ENCODE measurements around the gene KRT15. TPM values are rescaled to one million over a fixed set of nuclear protein-coding genes. Genes with fewer than 3 reads are reported as not detected.

KRT15 gene
- total and polyA plus RNA-seq, 7 donors, result 0.08 to 0.56 (median 0.18) TPM; not detected in 3

GRCh38 chr17:41523225-41523593 lies 4.5 kb upstream of the KRT15 start:
- intact Hi-C loops (cut with DNase I), result no loop called here
- no peak for TF ChIP-seq CTCF (IDR thresholded peaks at IDR 0.05)
- Histone ChIP-seq H3K36me3 (ENCODE audit: insufficient read depth in 1 of 2, low read depth in 1 of 2) (no peaks in the 10 kb centered on the region), H3K9me3 (no peaks in the 10 kb centered on the region), H3K27me3 (ENCODE audit: insufficient read depth in 3 of 3, low read length in 2 of 3) (peaks cover 0 to 35% (median 24%) of the 10 kb centered on the region in 3 donors), H3K27ac (no peak overlapping the region), H3K4me3 (no peak overlapping the region), H3K4me1 (peaks cover 3% of the 10 kb centered on the region)
- ATAC-seq (no peak), DNase-seq (no peak)
- 55 to 64% (median 60%) methylated on average over 4 of the region's 4 CpGs for WGBS, 3 donors

- Histone ChIP-seq H3K27ac (no peak overlapping the region), H3K4me1 (no peaks in the 10 kb centered on the region), H3K4me3 (no peak overlapping the region), H3K27me3 (ENCODE audit: insufficient read depth in 3 of 3, low read length in 2 of 3) (peaks cover 0 to 29% (median 20%) of the 10 kb centered on the region in 3 donors), H3K36me3 (ENCODE audit: insufficient read depth in 1 of 2, low read depth in 1 of 2) (no peaks in the 10 kb centered on the region), H3K9me3 (no peaks in the 10 kb centered on the region)
- ATAC-seq (no peak), DNase-seq (no peak)
- no peak for TF ChIP-seq CTCF (IDR thresholded peaks at IDR 0.05)
- intact Hi-C loops (cut with DNase I), result no loop called here
- WGBS, 3 donors, result 82 to 86% (median 84%) methylated on average over 12 of the region's 12 CpGs
Observed at GRCh38 chr17:41522301-41523224, 3.9 kb upstream of the KRT15 start.

GRCh38 chr17:41521574-41522261 lies 3.0 kb upstream of the KRT15 start:
- Histone ChIP-seq H3K9me3 (no peaks in the 10 kb centered on the region), H3K4me1 (no peaks in the 10 kb centered on the region), H3K27me3 (ENCODE audit: insufficient read depth in 3 of 3, low read length in 2 of 3) (peaks cover 0 to 21% (median 13%) of the 10 kb centered on the region in 3 donors), H3K36me3 (ENCODE audit: insufficient read depth in 1 of 2, low read depth in 1 of 2) (no peaks in the 10 kb centered on the region), H3K4me3 (no peak overlapping the region), H3K27ac (no peak overlapping the region)
- 69 to 77% (median 69%) methylated on average over 6 of the region's 6 CpGs for WGBS, 3 donors
- ATAC-seq (peak in 1 of 4 donors; percentile 11), DNase-seq (no peak)
- intact Hi-C loops (cut with DNase I), result no loop called here
- TF ChIP-seq CTCF (IDR thresholded peaks at IDR 0.05), result no peak

- intact Hi-C loops (cut with DNase I), result no loop called here
- H3K4me1 ChIP-seq, result no peaks in the 10 kb centered on the region
- H3K36me3 ChIP-seq (ENCODE audit: insufficient read depth in 1 of 2, low read depth in 1 of 2), result no peaks in the 10 kb centered on the region
- no peak overlapping the region for H3K4me3 ChIP-seq
- DNase-seq (no peak), ATAC-seq (no peak)
- 31 to 39% (median 32%) methylated on average over 10 of the region's 10 CpGs for WGBS, 3 donors
- no peaks in the 10 kb centered on the region for H3K9me3 ChIP-seq
- no peak for TF ChIP-seq CTCF (IDR thresholded peaks at IDR 0.05)
- H3K27me3 ChIP-seq (ENCODE audit: insufficient read depth in 3 of 3, low read length in 2 of 3), result peaks cover 0 to 14% (median 13%) of the 10 kb centered on the region in 3 donors
- H3K27ac ChIP-seq, result no peak overlapping the region
Observed at GRCh38 chr17:41520821-41521521, 2.3 kb upstream of the KRT15 start.

Measured in psoas muscle (tissue), 8 donors.